GM23338 (cell line): ENCODE data around the gene KCNK15. TPM values are rescaled to one million over a fixed set of nuclear protein-coding genes. Genes with fewer than 3 reads are reported as not detected.

ENCODE experiments used
- ATAC-seq: fragments of 200-7000 bp; cut with Tn5 transposase; 3 replicates; pipeline ENCODE4 v1.9.1; 2020
- DNase-seq: peaks from one replicate; pipeline ENCODE4 v3.0.0-alpha.2; 2015; ENCODE audit warnings: low spot score
- H2AFZ ChIP-seq: fragments of 200-600 bp; sonication (generic); 2 replicates; pipeline ENCODE4 v1.8.0; 2016; ENCODE audit warnings: antibody characterized with exemption, mild to moderate bottlenecking, moderate library complexity
- H3F3A ChIP-seq: fragments of 200-600 bp; sonication (generic); replicated peaks from 2 replicates; pipeline ENCODE4 v1.8.0; 2017; ENCODE audit warnings: antibody characterized with exemption, mixed run types, low read depth
- H3K27ac ChIP-seq: fragments of 200-600 bp; sonication (generic); 2 replicates; pipeline ENCODE4 v1.6.1; 2016; ENCODE audit warnings: low read depth
- H3K27me3 ChIP-seq: fragments of 200-600 bp; sonication (generic); 2 replicates; pipeline ENCODE4 v1.8.0; 2016; ENCODE audit warnings: mild to moderate bottlenecking, mixed run types, moderate library complexity; ENCODE audit not compliant: insufficient read depth
- H3K36me3 ChIP-seq: fragments of 200-600 bp; sonication (generic); 2 replicates; pipeline ENCODE4 v1.8.0; 2016; ENCODE audit warnings: mild to moderate bottlenecking; ENCODE audit not compliant: insufficient read depth
- H3K4me1 ChIP-seq: fragments of 200-600 bp; sonication (generic); 2 replicates; pipeline ENCODE4 v1.8.0; 2016; ENCODE audit warnings: mild to moderate bottlenecking, moderate library complexity; ENCODE audit not compliant: insufficient read depth
- H3K4me2 ChIP-seq: fragments of 200-600 bp; sonication (generic); 2 replicates; pipeline ENCODE4 v1.7.1; 2017; ENCODE audit warnings: mixed run types
- H3K4me3 ChIP-seq: fragments of 200-600 bp; sonication (generic); 2 replicates; pipeline ENCODE4 v1.6.1; 2016; ENCODE audit warnings: mixed run types
- H3K79me2 ChIP-seq: fragments of 200-600 bp; sonication (generic); replicated peaks from 2 replicates; pipeline ENCODE4 v1.8.0; 2017; ENCODE audit warnings: mild to moderate bottlenecking; ENCODE audit not compliant: insufficient read depth
- H3K9me2 ChIP-seq: fragments of 200-600 bp; sonication (generic); 2 replicates; pipeline ENCODE4 v1.8.0; 2017; ENCODE audit not compliant: insufficient read depth
- H4K20me1 ChIP-seq: fragments of 200-600 bp; sonication (generic); replicated peaks from 2 replicates; pipeline ENCODE4 v1.8.0; 2017; ENCODE audit warnings: mild to moderate bottlenecking; ENCODE audit not compliant: insufficient read depth
- H3K27ac Mint-ChIP-seq: 2 replicates; pipeline ENCODE4 v1.8.0; 2020; ENCODE audit warnings: inconsistent platforms, mild to moderate bottlenecking, moderate library complexity, mixed read lengths
- H3K27me3 Mint-ChIP-seq: 3 replicates; pipeline ENCODE4 v1.8.0; 2022; ENCODE audit warnings: low read depth, mild to moderate bottlenecking, moderate library complexity, mixed read lengths, inconsistent platforms; ENCODE audit not compliant: insufficient read depth, poor library complexity
- H3K36me3 Mint-ChIP-seq: 3 replicates; pipeline ENCODE4 v1.8.0; 2021; ENCODE audit warnings: low read depth, mild to moderate bottlenecking, inconsistent platforms, moderate library complexity, mixed read lengths
- H3K4me1 Mint-ChIP-seq: 3 replicates; pipeline ENCODE4 v1.8.0; 2020; ENCODE audit warnings: mild to moderate bottlenecking, inconsistent platforms, mixed read lengths
- H3K4me3 Mint-ChIP-seq: 3 replicates; pipeline ENCODE4 v1.8.0; 2021; ENCODE audit warnings: moderate library complexity, mild to moderate bottlenecking, inconsistent platforms, mixed read lengths
- H3K9me3 Mint-ChIP-seq: 3 replicates; pipeline ENCODE4 v1.8.0; 2020; ENCODE audit warnings: moderate library complexity, mild to moderate bottlenecking, inconsistent platforms, mixed read lengths
- CREB1 ChIP-seq: fragments of 250-450 bp; sonication (Bioruptor Pico); IDR thresholded peaks from 2 replicates; pipeline ENCODE4 v1.5.0; 2020; ENCODE audit warnings: low read depth, mild to moderate bottlenecking, moderate library complexity
- CTCF ChIP-seq, 2 experiments: fragments of 200-600 bp in 1 of 2; sonication (generic) in 1 of 2; conservative IDR thresholded peaks; 2 replicates each; pipeline versions ENCODE4 v1.5.1 to v1.6.1; 2016 to 2017; ENCODE audit warnings: antibody characterized with exemption in 2 of 2, low read depth in 2 of 2, mild to moderate bottlenecking in 2 of 2, moderate library complexity in 1 of 2
- ETS1 ChIP-seq: IDR thresholded peaks from 2 replicates; pipeline ENCODE4 v1.6.1; 2016; ENCODE audit warnings: antibody characterized with exemption
- EZH2 ChIP-seq: fragments of 200-600 bp; sonication (generic); IDR thresholded peaks from one replicate; pipeline ENCODE4 v1.8.0; 2017; ENCODE audit warnings: antibody characterized with exemption, mild to moderate bottlenecking, low read depth; ENCODE audit not compliant: unreplicated experiment
- EZH2phosphoT487 ChIP-seq: fragments of 200-600 bp; sonication (generic); IDR thresholded peaks from one replicate; pipeline ENCODE4 v1.8.1; 2018; ENCODE audit warnings: antibody characterized with exemption; ENCODE audit not compliant: unreplicated experiment
- NANOG ChIP-seq: IDR thresholded peaks from 2 replicates; pipeline ENCODE4 v1.6.1; 2016; ENCODE audit warnings: antibody characterized with exemption, borderline replicate concordance
- POLR2AphosphoS5 ChIP-seq: IDR thresholded peaks from 2 replicates; pipeline ENCODE4 v1.6.1; 2016; ENCODE audit warnings: antibody characterized with exemption, low read depth
- REST ChIP-seq: IDR thresholded peaks from one replicate; pipeline ENCODE4 v1.6.1; 2018; ENCODE audit warnings: antibody characterized with exemption; ENCODE audit not compliant: unreplicated experiment
- ZNF114 ChIP-seq: fragments of 250-450 bp; sonication (Bioruptor Pico); IDR thresholded peaks from 2 replicates; pipeline ENCODE4 v1.5.0; 2020; ENCODE audit warnings: mild to moderate bottlenecking, moderate library complexity
- ZNF462 ChIP-seq: fragments of 250-450 bp; sonication (Bioruptor Pico); IDR thresholded peaks from 2 replicates; pipeline ENCODE4 v1.5.0; 2020; ENCODE audit warnings: mild to moderate bottlenecking, moderate library complexity
- polyA plus RNA-seq: library from polyadenylated mRNA; unstranded; fragments of >200 nt; fragmentation: Nextera tagmentation; extraction: Ambion mirVana; gene quantifications from 2 replicates; pipeline ENCODE4 v1.2.1, GENCODE V29; 2016
- total RNA-seq: library from RNA; depleted of rRNA; stranded (reverse); fragments of >200 nt; shearing (Covaris generic); gene quantifications from 2 replicates; pipeline ENCODE4 v1.2.3, GENCODE V29; 2014

The KCNK15 gene
- total and polyA plus RNA-seq, 2 experiments from 2014 or later, result 0.63 to 3.3 TPM

- TF ChIP-seq REST, result no peak
- TF ChIP-seq EZH2phosphoT487, result no peak
- TF ChIP-seq CREB1, result no peak
- TF ChIP-seq ZNF114, result no peak
- no peak for TF ChIP-seq ETS1
- TF ChIP-seq POLR2AphosphoS5, result no peak
These were observed 50.6 kb downstream of the KCNK15 start (continued) for GRCh38 chr20:44796311-44796710.

- H3K9me2 ChIP-seq, result no peaks in the 10 kb centered on the region
- no peaks in the 10 kb centered on the region for H3K36me3 ChIP-seq
- H3K27me3 ChIP-seq, result no peaks in the 10 kb centered on the region
- DNase-seq, result no peak
- Mint-ChIP-seq H3K27ac (no peak overlapping the region), H3K9me3 (no peaks in the 10 kb centered on the region), H3K27me3 (peaks cover 5% of the 10 kb centered on the region), H3K4me1 (peaks cover 33% of the 10 kb centered on the region), H3K4me3 (no peak overlapping the region), H3K36me3 (no peaks in the 10 kb centered on the region)
- ATAC-seq, result no peak
- H3K79me2 ChIP-seq, result 0 out of 2 replicates have a peak, but pooled peaks cover 14% of the 10 kb centered on the region
- peaks cover 9% of the 10 kb centered on the region for H3K4me1 ChIP-seq
- H2AFZ ChIP-seq, result no peak overlapping the region
- 0 out of 2 replicates have a peak overlapping the region, but pooled peaks have one; percentile 51 for H3K4me2 ChIP-seq
- no peak overlapping the region for H3K4me3 ChIP-seq
- H4K20me1 ChIP-seq, result no peaks in the 10 kb centered on the region; the same call in 1 of the 2 replicates
- H3K27ac ChIP-seq, result 0 out of 2 replicates have a peak overlapping the region, but pooled peaks have one; percentile 19
- H3F3A ChIP-seq, result no peaks in the 10 kb centered on the region
- TF ChIP-seq ZNF114 (no peak), CREB1 (no peak), ZNF462 (CRISPR knock-in tag) (no peak), CTCF (conservative IDR thresholded peaks at IDR 0.05; ENCODE audit: low read depth in 2 of 2) (no peak), EZH2 (no peak), ETS1 (no peak), NANOG (no peak)
These were observed 51.2 kb downstream of the KCNK15 start for GRCh38 chr20:44796758-44797457.
